OCI-LY7 (cell line): ENCODE measurements around the gene KCNQ1OT1.

Experiments used
- CTCF ChIP-seq: fragments of 200-600 bp; sonication (generic); conservative IDR thresholded peaks from 2 replicates; pipeline ENCODE4 v1.5.1; 2014; ENCODE audit warnings: mild to moderate bottlenecking, antibody characterized with exemption, low read length, moderate library complexity, mixed read lengths
- EZH2phosphoT487 ChIP-seq: fragments of 200-600 bp; sonication (generic); IDR thresholded peaks from 2 replicates; pipeline ENCODE4 v1.6.1; 2018; ENCODE audit warnings: low read depth, borderline replicate concordance, mild to moderate bottlenecking, mixed run types, antibody characterized with exemption, low read length, moderate library complexity, mixed read lengths

DNA sequence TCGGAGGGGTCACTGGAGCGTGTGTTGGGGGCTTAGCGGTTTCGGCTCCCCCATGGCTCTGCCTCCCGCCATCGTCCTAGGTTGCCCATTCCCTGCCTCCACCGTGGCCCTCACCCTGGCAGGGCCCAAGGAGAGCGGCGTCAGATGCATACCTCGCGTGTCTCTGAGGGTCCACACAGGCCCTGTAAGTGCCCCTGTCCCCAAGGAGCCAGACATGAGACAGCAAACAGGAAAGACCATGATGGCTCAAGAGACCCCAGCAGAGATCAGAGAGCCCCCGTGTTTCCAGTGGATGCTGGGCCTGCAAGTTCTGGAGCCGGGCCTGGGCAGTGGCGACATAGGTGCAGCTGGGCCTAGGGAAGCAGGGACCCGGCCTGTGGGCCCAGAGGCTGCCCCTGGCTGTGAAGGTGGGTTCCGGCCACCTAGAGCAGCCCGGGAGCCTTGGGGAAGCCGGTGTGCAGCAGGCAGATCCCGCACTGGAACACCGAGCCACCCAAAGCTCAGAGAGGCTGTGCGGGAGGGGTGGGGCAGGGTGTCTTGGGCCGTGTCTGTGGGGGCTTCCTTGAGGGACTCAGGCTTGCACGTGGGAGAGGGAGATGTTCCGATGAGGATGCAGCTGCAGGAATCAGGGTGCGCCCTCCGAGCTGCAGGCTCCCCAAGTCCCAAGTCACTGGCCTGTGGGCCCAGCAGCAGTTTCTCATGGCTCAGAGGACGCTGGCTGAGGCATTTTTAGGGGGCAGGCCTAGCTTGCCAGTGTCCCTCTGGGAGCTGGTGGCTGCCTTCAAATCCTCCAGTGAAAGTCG is 126.4 kb downstream of the KCNQ1OT1 start:
- TF ChIP-seq CTCF (no peak), EZH2phosphoT487 (no peak)
